Epithelial cell of proximal tubule (primary cell): ENCODE results near the gene ANAPC15. TPM values are rescaled to one million over a fixed set of nuclear protein-coding genes. Genes with fewer than 3 reads are reported as not detected.
A peak's percentile ranks its signal among the peaks of the same experiment; 100 is the strongest.

Experiments used
- DNase-seq: peaks from one replicate; pipeline ENCODE4 v3.0.0-alpha.2; 2011; ENCODE audit warnings: low read depth
- H3K4me3 ChIP-seq: 2 replicates; pipeline ENCODE4 v1.5.1; 2011; ENCODE audit warnings: low read depth, mild to moderate bottlenecking, low read length
- CTCF ChIP-seq: conservative IDR thresholded peaks from 2 replicates; pipeline ENCODE4 v1.5.1; 2012; ENCODE audit warnings: low read depth, mild to moderate bottlenecking, low read length
- total RNA-seq: library from RNA; depleted of rRNA; stranded (reverse); fragments of >200 nt; gene quantifications from 2 replicates; pipeline ENCODE4 v1.2.3, GENCODE V29; 2015

ANAPC15 gene
- total RNA-seq, 1 donor from 2014 or later = 87.4 TPM

DNA sequence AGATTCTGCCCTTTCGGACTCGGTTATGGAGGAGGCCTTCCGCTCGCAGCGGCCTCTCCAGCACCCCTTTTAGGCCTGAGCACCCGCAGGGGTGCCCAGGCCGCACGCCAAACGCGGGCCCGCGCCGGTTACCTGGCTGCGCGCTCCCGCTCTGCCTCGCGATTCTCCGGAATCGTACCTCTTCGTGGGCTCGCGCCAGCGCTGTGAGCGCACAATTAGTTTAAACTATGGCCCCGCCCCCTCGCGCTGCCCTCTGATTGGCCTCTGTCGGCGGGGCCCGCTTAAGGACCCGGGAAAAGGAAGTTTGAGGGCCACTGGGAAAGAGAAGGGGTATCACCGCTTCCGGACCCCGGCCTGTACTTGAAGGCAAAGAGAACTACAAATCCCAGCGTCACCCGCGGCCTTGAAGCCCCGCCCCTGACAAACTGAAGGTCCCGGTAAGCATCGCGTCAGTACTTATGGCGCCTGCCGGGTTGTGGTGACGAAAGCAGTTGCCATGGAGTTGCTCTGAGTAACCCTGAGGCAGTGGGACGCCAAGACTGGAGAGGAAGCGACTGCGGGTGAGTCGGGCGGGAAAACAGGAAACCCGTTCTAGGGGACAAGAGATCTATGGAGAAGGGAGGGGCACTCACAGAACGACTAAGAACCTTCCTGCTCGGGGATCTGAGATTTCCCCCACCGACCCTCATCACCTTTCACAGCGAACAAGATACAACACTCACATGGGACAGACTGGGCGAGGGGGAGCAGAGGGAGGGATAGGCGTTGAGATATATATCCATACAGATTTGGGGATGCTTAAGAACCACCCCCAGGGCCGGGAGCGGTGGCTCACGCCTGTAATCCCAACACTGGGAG lies 31.9 kb downstream of the ANAPC15 start, which contains the start of the genes LRRC51 and NUMA1:
Gene LRRC51 (plus strand): TSS at position 525 of the 858 bp plus-strand sequence. CDS start 8,234 bp downstream, outside the sequence.
Gene NUMA1 (minus strand): TSS at position 217 of the 858 bp plus-strand sequence. CDS start 44,599 bp downstream, outside the sequence.
- peak within 1 kb of the TSS; percentile 68 for H3K4me3 ChIP-seq
- DNase-seq = peak; percentile 97
- TF ChIP-seq CTCF = no peak

- no peak for TF ChIP-seq CTCF
- no peak for DNase-seq
- H3K4me3 ChIP-seq = peak overlapping the region; percentile 68
These were observed 32.6 kb downstream of the ANAPC15 start for GRCh38 chr11:72079819-72080325.

DNA sequence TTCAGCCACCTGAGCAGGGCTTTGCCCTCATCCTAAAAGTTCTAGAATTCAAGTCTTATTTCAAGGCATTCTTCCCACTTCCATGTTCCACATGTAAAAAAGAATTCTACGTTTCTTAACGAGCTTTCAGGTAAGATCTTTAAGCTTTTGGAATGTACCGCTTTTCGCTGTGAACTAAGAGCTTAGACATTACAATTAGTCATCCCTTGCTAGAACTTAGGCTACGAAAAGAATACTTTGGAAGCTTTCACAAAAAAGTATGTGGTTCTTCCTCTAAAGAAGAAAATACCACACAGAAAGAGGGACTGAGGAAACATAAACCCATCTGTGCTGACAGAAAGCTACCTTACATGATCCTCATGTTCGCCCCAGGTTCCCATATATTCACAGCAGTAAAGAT lies 34.0 kb downstream of the ANAPC15 start:
- no peak for DNase-seq
- TF ChIP-seq CTCF = no peak
- peak overlapping the region; percentile 68 for H3K4me3 ChIP-seq

GRCh38 chr11:72075756-72076155 lies 36.7 kb downstream of the ANAPC15 start:
- no peak for TF ChIP-seq CTCF
- DNase-seq = no peak
- no peak overlapping the region for H3K4me3 ChIP-seq

DNA sequence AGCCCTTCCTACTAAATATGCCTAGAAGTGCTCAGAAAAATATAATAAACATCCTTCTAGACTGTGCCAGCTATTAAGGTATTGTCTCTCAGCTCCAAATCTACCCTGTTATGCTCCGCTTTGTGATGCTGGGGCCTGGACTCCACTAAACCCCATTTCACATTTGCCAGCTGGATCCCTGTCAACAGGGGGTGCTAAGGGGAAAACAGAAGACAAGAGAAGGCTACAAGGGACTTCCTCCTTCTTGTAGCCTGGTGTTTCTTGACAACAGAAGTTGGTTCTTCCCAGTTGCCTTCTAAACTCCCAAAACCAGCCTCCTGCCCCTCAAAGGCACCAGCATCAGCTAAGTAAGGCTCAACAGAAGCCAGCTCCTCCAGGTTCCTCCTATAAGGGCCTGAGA lies 37.4 kb downstream of the ANAPC15 start:
- DNase-seq = no peak
- peak; percentile 35 for TF ChIP-seq CTCF
- H3K4me3 ChIP-seq = no peak overlapping the region

DNA sequence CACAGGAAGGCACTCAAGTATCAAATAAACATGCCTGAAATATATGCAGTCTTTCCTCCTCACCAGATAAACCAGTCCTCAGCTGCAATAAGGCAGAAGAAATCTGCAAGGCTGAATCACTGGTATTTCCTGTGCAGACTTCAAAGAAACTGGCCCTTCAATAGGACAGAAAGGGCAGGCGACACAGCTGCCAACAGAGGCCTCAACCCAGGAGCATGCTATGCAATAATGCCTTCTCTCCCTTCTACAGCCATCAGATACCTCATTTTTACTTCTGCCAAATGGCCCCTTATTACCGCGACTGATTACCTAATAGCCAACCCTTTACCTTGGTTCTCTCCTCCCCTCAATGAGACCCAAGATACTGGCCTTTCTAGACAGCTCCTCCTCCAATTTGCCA lies 40.1 kb downstream of the ANAPC15 start:
- no peak for TF ChIP-seq CTCF
- no peak overlapping the region for H3K4me3 ChIP-seq
- DNase-seq = no peak

GRCh38 chr11:72070491-72070890 lies 42.0 kb downstream of the ANAPC15 start:
- TF ChIP-seq CTCF = no peak
- no peak for DNase-seq
- peak overlapping the region; percentile 14 for H3K4me3 ChIP-seq
